SK-N-SH treated with all-trans-retinoic acid at 6 μM for 48 hours (cell line): ENCODE data around the gene PRB3.

Source experiments
- ATAC-seq: fragments of 200-7000 bp; cut with Tn5 transposase; 3 replicates; pipeline ENCODE4 v1.9.1; 2020; ENCODE audit warnings: mild to moderate bottlenecking, moderate library complexity
- ARNTL ChIP-seq: fragments of 450-650 bp; formaldehyde crosslinking; IDR thresholded peaks from 2 replicates; pipeline ENCODE4 v1.5.0; 2020; ENCODE audit warnings: low read depth, mild to moderate bottlenecking, moderate library complexity, borderline replicate concordance
- BACH2 ChIP-seq: fragments of 250-450 bp; sonication (Bioruptor Pico); IDR thresholded peaks from 2 replicates; pipeline ENCODE4 v1.9.0; 2021; ENCODE audit warnings: mild to moderate bottlenecking, borderline replicate concordance
- CSRNP3 ChIP-seq: fragments of 250-450 bp; sonication (Bioruptor Pico); IDR thresholded peaks from 2 replicates; pipeline ENCODE4 v1.5.1; 2021; ENCODE audit warnings: mild to moderate bottlenecking, moderate library complexity
- GLIS3 ChIP-seq: fragments of 250-450 bp; sonication (Bioruptor Pico); IDR thresholded peaks from 2 replicates; pipeline ENCODE4 v1.5.0; 2020; ENCODE audit warnings: mild to moderate bottlenecking, moderate library complexity
- ISL1 ChIP-seq: fragments of 250-450 bp; sonication (Bioruptor Pico); IDR thresholded peaks from 2 replicates; pipeline ENCODE4 v2.1.2; 2022; ENCODE audit warnings: mild to moderate bottlenecking, moderate library complexity
- OSR1 ChIP-seq: fragments of 250-450 bp; sonication (Bioruptor Pico); IDR thresholded peaks from 2 replicates; pipeline ENCODE4 v1.8.0; 2022; ENCODE audit warnings: moderate library complexity, mild to moderate bottlenecking, inconsistent platforms
- PATZ1 ChIP-seq: fragments of 250-450 bp; sonication (Bioruptor Pico); IDR thresholded peaks from 2 replicates; pipeline ENCODE4 v1.8.0; 2020; ENCODE audit warnings: mild to moderate bottlenecking, moderate library complexity, borderline replicate concordance
- POU6F1 ChIP-seq: fragments of 250-450 bp; sonication (Bioruptor Pico); IDR thresholded peaks from 2 replicates; pipeline ENCODE4 v1.8.0; 2021; ENCODE audit warnings: low read depth, mild to moderate bottlenecking, moderate library complexity, borderline replicate concordance
- PPARA ChIP-seq: fragments of 250-450 bp; sonication (Bioruptor Pico); IDR thresholded peaks from 2 replicates; pipeline ENCODE4 v1.5.0; 2020; ENCODE audit warnings: mild to moderate bottlenecking, borderline replicate concordance
- SNAI2 ChIP-seq: fragments of 250-450 bp; sonication (Bioruptor Pico); IDR thresholded peaks from 2 replicates; pipeline ENCODE4 v1.5.0; 2020; ENCODE audit warnings: mild to moderate bottlenecking, moderate library complexity
- TCF4 ChIP-seq: fragments of 250-450 bp; sonication (Bioruptor Pico); IDR thresholded peaks from 2 replicates; pipeline ENCODE4 v1.8.0; 2021; ENCODE audit warnings: mild to moderate bottlenecking, moderate library complexity, borderline replicate concordance
- TOX ChIP-seq: fragments of 250-450 bp; sonication (Bioruptor Pico); IDR thresholded peaks from 2 replicates; pipeline ENCODE4 v1.8.0; 2021; ENCODE audit warnings: mild to moderate bottlenecking, moderate library complexity, borderline replicate concordance
- ZC3H10 ChIP-seq: fragments of 250-450 bp; sonication (Bioruptor Pico); IDR thresholded peaks from 2 replicates; pipeline ENCODE4 v1.5.1; 2021; ENCODE audit warnings: mild to moderate bottlenecking, moderate library complexity
- ZNF8 ChIP-seq: fragments of 450-650 bp; formaldehyde crosslinking; IDR thresholded peaks from 2 replicates; pipeline ENCODE4 v1.5.0; 2020; ENCODE audit warnings: mild to moderate bottlenecking, moderate library complexity

PRB3 gene

GRCh38 chr12:11264501-11264900, 5.0 kb downstream of the PRB3 start:
- no peak for TF ChIP-seq PATZ1
- no peak for TF ChIP-seq POU6F1
- TF ChIP-seq TCF4 (CRISPR knock-in tag): no peak
- no peak for TF ChIP-seq ISL1 (CRISPR knock-in tag)
- TF ChIP-seq OSR1 (CRISPR knock-in tag): no peak
- TF ChIP-seq BACH2 (CRISPR knock-in tag): no peak
- no peak for TF ChIP-seq ZNF8 (CRISPR knock-in tag)
- no peak for TF ChIP-seq GLIS3 (CRISPR knock-in tag)
- TF ChIP-seq ARNTL: no peak
- no peak for TF ChIP-seq SNAI2 (CRISPR knock-in tag)
- no peak for TF ChIP-seq TOX
- no peak for TF ChIP-seq ZC3H10 (CRISPR knock-in tag)
- no peak for TF ChIP-seq CSRNP3

GRCh38 chr12:11246489-11246888, 23.0 kb downstream of the PRB3 start:
- no peak for ATAC-seq

More at GRCh38 chr12:11264501-11264900, 5.0 kb downstream of the PRB3 start:
- ATAC-seq: no peak

More at GRCh38 chr12:11246489-11246888, 23.0 kb downstream of the PRB3 start:
- TF ChIP-seq POU6F1 (no peak), PATZ1 (no peak), GLIS3 (CRISPR knock-in tag) (no peak), CSRNP3 (no peak), PPARA (CRISPR knock-in tag) (no peak)
